GM21526 (cell line): ENCODE data around the gene OR5K2.

Experiments used
- ATAC-seq: cut with Tn5 transposase; IDR thresholded peaks from one replicate; pipeline ENCODE4 v1.9.1; 2021; ENCODE audit warnings: moderate library complexity; ENCODE audit not compliant: unreplicated experiment, low FRiP score

Gene OR5K2

GRCh38 chr3:98521897-98522543, 24.5 kb downstream of the OR5K2 start:
- peak; percentile 46 for ATAC-seq

GRCh38 chr3:98522544-98523281, 25.2 kb downstream of the OR5K2 start, which contains the start of gene CLDND1:
TSS of gene CLDND1 (minus strand) at chr3:98522902. CDS start at chr3:98521424, 1,478 bp downstream.
- peak; percentile 88 for ATAC-seq

DNA sequence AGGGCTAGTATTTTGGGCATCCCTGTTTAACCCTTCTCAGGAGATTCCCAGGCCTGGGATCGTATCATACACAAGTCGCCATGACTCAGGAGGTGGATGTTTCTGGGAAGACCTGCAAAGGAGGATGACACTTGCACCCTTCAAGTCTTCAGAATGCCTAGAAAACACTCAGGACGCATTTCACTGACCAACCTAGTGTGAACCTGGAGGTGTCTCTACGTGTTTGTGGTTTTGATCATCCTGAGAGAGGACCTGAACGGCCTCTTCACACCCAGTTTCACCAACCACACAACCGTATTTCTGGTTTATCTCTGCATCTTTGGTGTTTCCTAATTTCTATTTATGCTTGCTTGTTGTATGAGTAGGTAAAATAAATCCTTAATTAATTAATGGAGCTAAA, 28.0 kb downstream of the OR5K2 start:
- ATAC-seq = no peak

GRCh38 chr3:98528474-98529346, 31.2 kb downstream of the OR5K2 start:
- no peak for ATAC-seq

DNA sequence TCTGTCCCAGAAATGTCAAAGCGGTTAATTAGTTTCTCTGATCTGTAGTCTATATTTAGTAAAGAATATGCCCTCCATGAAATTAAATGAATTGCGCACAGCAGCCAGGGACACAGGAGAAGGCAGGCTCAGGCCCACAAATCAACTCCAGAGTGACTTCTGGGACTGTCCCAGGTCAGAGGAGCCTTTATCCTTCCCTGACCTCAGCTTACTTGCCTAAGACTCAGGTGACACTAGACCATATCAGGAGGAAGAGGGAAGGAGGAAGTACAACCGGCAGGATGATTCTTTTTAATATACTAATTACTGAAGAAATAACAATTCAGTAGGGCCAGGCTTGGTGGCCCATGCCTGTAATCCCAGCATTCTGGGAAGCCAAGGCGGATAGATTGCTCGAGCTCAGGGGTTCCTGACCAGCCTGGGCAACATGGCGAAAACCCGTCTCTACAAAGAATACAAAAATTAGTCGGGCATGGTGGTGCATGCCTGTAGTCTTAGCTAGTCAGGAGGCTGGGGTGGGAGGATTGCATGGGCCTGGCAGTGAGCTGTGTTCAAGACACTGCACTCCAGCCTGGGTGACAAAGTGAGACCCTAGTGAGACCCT, 32.5 kb downstream of the OR5K2 start:
- no peak for ATAC-seq

- ATAC-seq = no peak
Measured at GRCh38 chr3:98530676-98531075, 33.2 kb downstream of the OR5K2 start.

- peak; percentile 32 for ATAC-seq
Measured at GRCh38 chr3:98531622-98532274, 34.3 kb downstream of the OR5K2 start, which contains the start of gene GPR15. TSS of gene GPR15 (plus strand) at chr3:98531978. CDS start at chr3:98532034, 56 bp downstream.

- no peak for ATAC-seq
Measured at GRCh38 chr3:98532275-98532637, 34.8 kb downstream of the OR5K2 start.

- ATAC-seq = no peak
Measured at GRCh38 chr3:98532709-98533571, 35.5 kb downstream of the OR5K2 start.

- no peak for ATAC-seq
Measured at GRCh38 chr3:98534168-98534567, 36.7 kb downstream of the OR5K2 start.

DNA sequence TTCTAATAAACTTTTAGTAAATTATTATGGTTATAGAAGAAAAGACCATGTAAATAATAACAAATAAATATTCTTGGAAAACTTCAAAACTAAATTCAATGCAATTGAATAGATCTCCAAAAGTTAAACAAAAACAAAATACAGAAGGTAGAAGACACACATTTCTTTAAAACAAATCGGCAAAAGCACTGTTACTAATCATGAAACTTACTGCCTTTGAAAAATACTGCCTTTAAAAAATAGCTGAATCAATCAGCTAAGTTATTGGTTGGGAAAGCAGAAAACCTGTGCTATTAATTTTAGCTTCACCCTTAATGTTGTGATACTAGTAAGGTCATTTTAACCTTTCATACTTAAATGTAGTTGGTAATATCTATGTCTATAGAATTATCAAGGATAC, 37.3 kb downstream of the OR5K2 start:
- no peak for ATAC-seq

- peak; percentile 72 for ATAC-seq
Measured at GRCh38 chr3:98536456-98537017, 39.1 kb downstream of the OR5K2 start.

DNA sequence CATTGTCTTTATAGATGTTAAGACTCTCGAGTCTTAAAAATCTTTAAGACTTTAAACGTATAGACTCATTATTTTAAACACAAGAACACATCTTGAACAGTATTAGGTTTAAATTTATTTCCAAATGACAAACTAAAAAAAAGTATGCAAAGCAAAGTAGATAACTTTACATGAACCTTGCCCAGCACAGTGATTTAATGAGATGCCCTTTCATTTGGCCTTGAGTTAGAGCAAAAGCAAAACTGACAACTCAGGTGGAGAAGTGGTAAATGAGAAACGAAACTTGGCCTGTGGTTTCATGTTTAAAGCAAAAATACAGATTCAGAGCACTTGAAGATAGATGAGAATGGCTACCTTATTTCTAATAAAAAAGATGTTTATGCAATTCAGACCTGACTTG, 42.9 kb downstream of the OR5K2 start:
- peak; percentile 54 for ATAC-seq

GRCh38 chr3:98541695-98542094, 44.2 kb downstream of the OR5K2 start:
- ATAC-seq = no peak

DNA sequence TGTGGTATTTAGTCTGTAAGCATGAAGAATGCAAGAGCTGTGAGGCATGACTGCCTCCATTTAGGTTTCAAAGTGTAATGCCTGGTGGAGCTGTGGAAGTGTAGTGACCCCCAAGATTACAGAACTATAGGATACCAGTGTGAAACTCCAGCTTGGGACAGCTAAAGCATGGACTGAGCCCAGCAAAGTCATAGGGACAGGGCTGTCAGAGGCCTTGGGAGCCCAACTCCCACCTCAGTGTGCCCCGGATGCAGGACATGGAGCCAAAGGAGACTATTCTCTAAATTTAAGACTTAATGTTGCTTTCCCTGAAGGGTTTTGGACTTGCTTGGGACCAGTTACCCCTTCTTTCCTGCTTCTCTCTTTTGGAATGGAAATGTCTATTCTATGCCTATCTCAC, 45.1 kb downstream of the OR5K2 start:
- no peak for ATAC-seq

GRCh38 chr3:98545940-98546339, 48.5 kb downstream of the OR5K2 start:
- peak; percentile 44 for ATAC-seq
